ENCODE measurements around the gene MTMR10. TPM values are rescaled to one million over a fixed set of nuclear protein-coding genes. Genes with fewer than 3 reads are reported as not detected.

Gene MTMR10
- total and polyA plus RNA-seq, 2 of the 4 experiments (the other 2 are of a cell fraction): 11.2 to 13.8 TPM

DNA sequence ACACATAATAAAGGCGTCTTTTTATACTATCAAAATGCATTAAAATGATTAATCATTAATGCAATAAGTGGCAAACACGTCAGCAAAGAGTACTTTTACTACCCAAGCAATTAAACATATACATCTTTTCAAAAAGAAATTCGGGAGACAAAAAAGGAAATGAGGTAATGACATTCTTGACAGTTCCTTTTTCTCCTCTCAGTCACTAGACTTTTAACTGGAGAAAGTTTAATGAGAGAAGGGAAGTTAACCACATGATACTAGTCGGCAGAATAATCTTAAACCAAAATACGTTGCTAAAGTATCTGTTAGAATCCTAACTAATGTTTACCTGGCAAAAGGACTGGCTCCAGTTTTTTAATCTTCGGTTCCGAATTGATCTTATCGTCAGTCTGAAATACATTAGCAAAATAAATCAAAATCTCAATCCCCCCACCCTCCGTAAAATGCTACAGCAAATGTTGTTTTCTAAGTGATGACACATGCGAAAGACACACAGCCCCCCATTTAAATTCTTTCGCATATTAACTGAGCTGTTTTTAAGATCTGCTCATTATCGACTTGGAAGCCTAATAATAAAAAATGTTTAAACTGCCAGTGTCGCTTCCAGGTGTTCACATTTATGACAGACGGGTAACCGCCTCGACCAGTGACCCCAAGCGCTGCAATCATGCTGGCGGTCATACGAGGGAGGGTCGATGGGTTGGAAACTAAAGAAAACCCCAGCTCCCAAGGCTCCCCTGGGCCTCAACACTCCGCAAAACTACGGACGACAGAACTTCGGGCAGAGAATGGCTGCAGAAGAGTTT is 778 bp downstream of the MTMR10 start:
- WGBS, 2 experiments (ENCODE audit: extremely low coverage in 2 of 2, insufficient read length in 1 of 2): 0% methylated on average over 3 of the region's 24 CpGs; no CpG with 5 or more reads in 1 of the 2 experiments
- Histone ChIP-seq H3K4ac (ENCODE audit: low read depth, low read length) (peak overlapping the region; percentile 38), H2AK5ac (ENCODE audit: low read depth, low read length) (peak overlapping the region; percentile 8; the same call in 1 of the 2 replicates), H3K23ac (ENCODE audit: low read depth, low read length) (peak overlapping the region; percentile 87; the same call in 1 of the 2 replicates), H4K20me1 (ENCODE audit: insufficient read depth, low read length) (peaks cover 7% of the 10 kb centered on the region; the same call in 1 of the 2 replicates), H3K4me2 (ENCODE audit: low read depth, low read length) (peak overlapping the region; percentile 77), H3K27me3 (ENCODE audit: control insufficient read depth, insufficient read depth, low read length) (no peaks in the 10 kb centered on the region), H2AK9ac (replicated peaks; ENCODE audit: low read depth, low read length, poor library complexity) (peak overlapping the region; percentile 95), H3K27ac (ENCODE audit: insufficient read depth, low read length) (peak overlapping the region; percentile 78), H3K9me1 (ENCODE audit: insufficient read depth, low read length) (peaks cover 5% of the 10 kb centered on the region; the same call in 1 of the 2 replicates), H2AFZ (replicated peaks; ENCODE audit: low read length, poor library complexity) (peak overlapping the region; percentile 95), H2BK20ac (ENCODE audit: low read depth, low read length) (no peak overlapping the region), H2BK120ac (ENCODE audit: low read depth, low read length) (peak overlapping the region; percentile 39), H3K14ac (replicated peaks; ENCODE audit: low read depth, low read length) (no peak overlapping the region; the same call in 1 of the 2 replicates), H3K56ac (ENCODE audit: extremely low read depth, insufficient read depth, low read length) (peak overlapping the region; percentile 70), H3K36me3 (ENCODE audit: control insufficient read depth, insufficient read depth, low read length) (peaks cover 7% of the 10 kb centered on the region), H4K5ac (ENCODE audit: low read depth, low read length) (no peak overlapping the region), H3K4me3 (ENCODE audit: insufficient read depth, low read depth, low read length) (peak overlapping the region; percentile 92), H3K9ac (ENCODE audit: low read depth, low read length) (peak overlapping the region; percentile 74), H4K91ac (ENCODE audit: insufficient read depth, low read depth, low read length) (peak overlapping the region; percentile 39), H3K79me1 (ENCODE audit: low read depth in 1 of 2, low read length in 2 of 2) (peaks cover 26 to 40% of the 10 kb centered on the region in 2 experiments), H3K18ac (ENCODE audit: low read depth, low read length) (peak overlapping the region; percentile 13; the same call in 1 of the 2 replicates), H3K9me3 (ENCODE audit: control insufficient read depth, insufficient read depth, low read length) (no peaks in the 10 kb centered on the region), H3K4me1 (ENCODE audit: control insufficient read depth, insufficient read depth, low read length) (peaks cover 4% of the 10 kb centered on the region), H2BK5ac (ENCODE audit: low read depth, low read length, poor library complexity, severe bottlenecking) (peak overlapping the region; percentile 26), H4K8ac (ENCODE audit: low read depth in 2 of 2, low read length in 2 of 2) (peak overlapping the region; percentile 62 to 100; a peak in 2 of 4 replicates), H2BK15ac (ENCODE audit: low read depth, low read length) (peak overlapping the region; percentile 27; the same call in 1 of the 3 replicates)
- POLR2A ChIA-PET (ENCODE audit: unreplicated experiment): no interaction called here
- CTCF ChIA-PET: interaction anchor here (1.0 to 1.1 kb wide), 2 partner anchors 9 to 13 kb away, joined by 3 to 4 read pairs; no protein-coding TSS in a partner anchor
- intact Hi-C loops (cut with micrococcal nuclease): loop anchor here (1.0 to 10.0 kb wide), 6 partner anchors 36 to 334 kb away; partner anchors contain the start of gene KLF13
- BruUV-seq (replicated peaks): TSS peak; percentile 66
- no peak for ATAC-seq (ENCODE audit: low read depth)
- no peak for DNase-seq
- dilution Hi-C loops (cut with HindIII; ENCODE audit: low sequenced_read_pairs, unreplicated experiment): no loop called here
- in situ Hi-C loops (cut with MboI; ENCODE audit: low sequenced_read_pairs): no loop called here
- TF ChIP-seq, protein P1, sequence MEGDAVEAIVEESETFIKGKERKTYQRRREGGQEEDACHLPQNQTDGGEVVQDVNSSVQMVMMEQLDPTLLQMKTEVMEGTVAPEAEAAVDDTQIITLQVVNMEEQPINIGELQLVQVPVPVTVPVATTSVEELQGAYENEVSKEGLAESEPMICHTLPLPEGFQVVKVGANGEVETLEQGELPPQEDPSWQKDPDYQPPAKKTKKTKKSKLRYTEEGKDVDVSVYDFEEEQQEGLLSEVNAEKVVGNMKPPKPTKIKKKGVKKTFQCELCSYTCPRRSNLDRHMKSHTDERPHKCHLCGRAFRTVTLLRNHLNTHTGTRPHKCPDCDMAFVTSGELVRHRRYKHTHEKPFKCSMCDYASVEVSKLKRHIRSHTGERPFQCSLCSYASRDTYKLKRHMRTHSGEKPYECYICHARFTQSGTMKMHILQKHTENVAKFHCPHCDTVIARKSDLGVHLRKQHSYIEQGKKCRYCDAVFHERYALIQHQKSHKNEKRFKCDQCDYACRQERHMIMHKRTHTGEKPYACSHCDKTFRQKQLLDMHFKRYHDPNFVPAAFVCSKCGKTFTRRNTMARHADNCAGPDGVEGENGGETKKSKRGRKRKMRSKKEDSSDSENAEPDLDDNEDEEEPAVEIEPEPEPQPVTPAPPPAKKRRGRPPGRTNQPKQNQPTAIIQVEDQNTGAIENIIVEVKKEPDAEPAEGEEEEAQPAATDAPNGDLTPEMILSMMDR (conservative IDR thresholded peaks at IDR 0.05; ENCODE audit: low read depth, low read length): no peak
- TF ChIP-seq NFE2L2 (IDR thresholded peaks at IDR 0.05; ENCODE audit: low read depth, low read length) (no peak), MAZ (IDR thresholded peaks at IDR 0.05; ENCODE audit: borderline replicate concordance, low read depth, low read length) (no peak), SMC3 (IDR thresholded peaks at IDR 0.05; ENCODE audit: low read depth, low read length) (no peak), BHLHE40 (IDR thresholded peaks at IDR 0.05; ENCODE audit: low read depth, low read length) (no peak), RCOR1 (IDR thresholded peaks at IDR 0.05; ENCODE audit: insufficient replicate concordance, low read length) (no peak), RFX5 (IDR thresholded peaks at IDR 0.05; ENCODE audit: low read depth, low read length) (no peak), RAD21 (IDR thresholded peaks at IDR 0.05; ENCODE audit: low read length) (no peak), MXI1 (IDR thresholded peaks at IDR 0.05; ENCODE audit: borderline replicate concordance, low read depth, low read length) (no peak; the same call in 1 of the 2 replicates), POLR2A (IDR thresholded peaks at IDR 0.05; ENCODE audit: low read depth, low read length) (no peak), MAFK (IDR thresholded peaks at IDR 0.05; ENCODE audit: low read depth, low read length) (no peak), CHD1 (IDR thresholded peaks at IDR 0.05; ENCODE audit: low read depth, low read length) (no peak), CEBPB (IDR thresholded peaks at IDR 0.05; ENCODE audit: low read depth, low read length) (no peak), FOS (IDR thresholded peaks at IDR 0.05; ENCODE audit: low read depth, low read length) (no peak)
- TF ChIP-seq, protein P2, sequence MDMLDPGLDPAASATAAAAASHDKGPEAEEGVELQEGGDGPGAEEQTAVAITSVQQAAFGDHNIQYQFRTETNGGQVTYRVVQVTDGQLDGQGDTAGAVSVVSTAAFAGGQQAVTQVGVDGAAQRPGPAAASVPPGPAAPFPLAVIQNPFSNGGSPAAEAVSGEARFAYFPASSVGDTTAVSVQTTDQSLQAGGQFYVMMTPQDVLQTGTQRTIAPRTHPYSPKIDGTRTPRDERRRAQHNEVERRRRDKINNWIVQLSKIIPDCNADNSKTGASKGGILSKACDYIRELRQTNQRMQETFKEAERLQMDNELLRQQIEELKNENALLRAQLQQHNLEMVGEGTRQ (IDR thresholded peaks at IDR 0.05; ENCODE audit: low read depth, low read length): no peak
